HCT116 (cell line): ENCODE data around the gene SND1. TPM values are rescaled to one million over a fixed set of nuclear protein-coding genes. Genes with fewer than 3 reads are reported as not detected.

Source experiments
- ATAC-seq: fragments of 200-7000 bp; cut with Tn5 transposase; 2 replicates; pipeline ENCODE4 v1.9.1; 2020; ENCODE audit warnings: mild to moderate bottlenecking, moderate library complexity
- BruUV-seq: library from RNA; stranded (reverse); fragments of 400-500 nt; replicated peaks from 2 replicates; lab custom pipeline; 2021; lab: Mats Ljungman, UMichigan
- CTCF ChIA-PET: fragments of 300-600 bp; sonication (Branson Sonifier 250); formaldehyde crosslinking; loops from one replicate; lab custom pipeline; 2021; ENCODE audit warnings: antibody characterized with exemption; lab: Charles Lee
- POLR2A ChIA-PET: fragments of 300-600, 350-600 bp; sonication (Branson Sonifier 250); formaldehyde crosslinking; loops from one replicate; lab custom pipeline; 2021; ENCODE audit warnings: antibody characterized with exemption; lab: Charles Lee
- RAD21 ChIA-PET, 2 experiments: fragments of 300-600 bp; sonication (Branson Sonifier 250); formaldehyde crosslinking; loops; one replicate each; lab custom pipeline; 2023; ENCODE audit warnings: low total read pairs in 2 of 2; ENCODE audit not compliant: uncharacterized antibody in 2 of 2, unreplicated experiment in 2 of 2, low non-redundant PET in 1 of 2; lab: Charles Lee
- DNase-seq: peaks from one replicate; pipeline ENCODE4 v3.0.0-alpha.2; 2010; ENCODE audit warnings: low read depth, low spot score
- H2AFZ ChIP-seq: fragments of 200-600 bp; shearing (Covaris generic), sonication (generic); 2 replicates; pipeline ENCODE4 v1.6.1; 2017; ENCODE audit warnings: low read depth, mixed run types, mixed read lengths, antibody characterized with exemption, low read length; ENCODE audit not compliant: poor library complexity, severe bottlenecking
- H3K27ac ChIP-seq: 2 replicates; pipeline ENCODE4 v1.5.1; 2012; ENCODE audit warnings: low read depth, low read length
- H3K27me3 ChIP-seq: fragments of 200-600 bp; sonication (generic); 2 replicates; pipeline ENCODE4 v1.6.1; 2016; ENCODE audit warnings: mixed run types, low read length, mixed read lengths; ENCODE audit not compliant: insufficient read depth
- H3K36me3 ChIP-seq, 2 experiments: fragments of 200-500 bp in 1 of 2; fragments of 200-600 bp in 1 of 2; sonication (Bioruptor generic) in 1 of 2; sonication (generic) in 1 of 2; 2 replicates each; pipeline versions ENCODE4 v1.5.1 to v1.6.1; 2014 to 2016; ENCODE audit warnings: low read length in 2 of 2, inconsistent platforms in 1 of 2, mixed read lengths in 1 of 2, mixed run types in 1 of 2; ENCODE audit not compliant: insufficient read depth in 2 of 2, control insufficient read depth in 1 of 2
- H3K4me1 ChIP-seq, 2 experiments: fragments of 200-600 bp in 1 of 2; sonication (generic) in 1 of 2; 2 replicates each; pipeline versions ENCODE4 v1.5.1 to v1.6.1; 2012 to 2017; ENCODE audit warnings: low read length in 2 of 2, inconsistent platforms in 1 of 2, mild to moderate bottlenecking in 1 of 2, mixed read lengths in 1 of 2, mixed run types in 1 of 2, moderate library complexity in 1 of 2; ENCODE audit not compliant: insufficient read depth in 2 of 2, control insufficient read depth in 1 of 2
- H3K4me2 ChIP-seq: fragments of 200-600 bp; sonication (generic); 2 replicates; pipeline ENCODE4 v1.6.1; 2017; ENCODE audit warnings: mixed run types, low read length, mixed read lengths
- H3K4me3 ChIP-seq, 2 experiments: fragments of 200-600 bp in 1 of 2; sonication (generic) in 1 of 2; replicated peaks in 1 of 2; 2 replicates each; pipeline ENCODE4 v1.5.1; 2011 to 2016; ENCODE audit warnings: low read length in 2 of 2, control low read depth in 1 of 2, low read depth in 1 of 2, mild to moderate bottlenecking in 1 of 2, mixed read lengths in 1 of 2, mixed run types in 1 of 2
- H3K79me2 ChIP-seq: fragments of 200-600 bp; sonication (generic); 2 replicates; pipeline ENCODE4 v1.6.1; 2017; ENCODE audit warnings: mild to moderate bottlenecking, mixed run types, low read length, moderate library complexity, mixed read lengths; ENCODE audit not compliant: insufficient read depth
- H3K9ac ChIP-seq: fragments of 200-600 bp; sonication (generic); 2 replicates; pipeline ENCODE4 v1.6.1; 2016; ENCODE audit warnings: low read length, mixed read lengths
- H3K9me2 ChIP-seq: fragments of 200-600 bp; sonication (generic), shearing (Covaris generic); 2 replicates; pipeline ENCODE4 v1.6.1; 2017; ENCODE audit warnings: mixed run types, mild to moderate bottlenecking, moderate library complexity; ENCODE audit not compliant: insufficient read depth
- H3K9me3 ChIP-seq, 2 experiments: fragments of 200-500 bp in 1 of 2; fragments of 200-600 bp in 1 of 2; sonication (Bioruptor generic) in 1 of 2; sonication (generic) in 1 of 2; 2 replicates each; pipeline ENCODE4 v1.6.1; 2014 to 2017; ENCODE audit warnings: low read length in 2 of 2, mixed read lengths in 2 of 2, inconsistent platforms in 1 of 2, low read depth in 1 of 2, mild to moderate bottlenecking in 1 of 2, mixed run types in 1 of 2, moderate library complexity in 1 of 2; ENCODE audit not compliant: control insufficient read depth in 1 of 2, insufficient read depth in 1 of 2
- H4K20me1 ChIP-seq: fragments of 200-600 bp; sonication (generic), shearing (Covaris generic); 2 replicates; pipeline ENCODE4 v1.6.1; 2017; ENCODE audit warnings: mixed run types, mild to moderate bottlenecking, moderate library complexity; ENCODE audit not compliant: insufficient read depth
- CBX3 ChIP-seq: IDR thresholded peaks from 2 replicates; pipeline ENCODE4 v1.6.1; 2012; ENCODE audit warnings: low read depth
- ELF1 ChIP-seq: IDR thresholded peaks from 2 replicates; pipeline ENCODE4 v1.6.1; 2012; ENCODE audit warnings: low read depth, borderline replicate concordance
- EZH2phosphoT487 ChIP-seq: fragments of 200-600 bp; IDR thresholded peaks from 2 replicates; pipeline ENCODE4 v1.6.1; 2018; ENCODE audit warnings: antibody characterized with exemption, borderline replicate concordance
- FOSL1 ChIP-seq: IDR thresholded peaks from 2 replicates; pipeline ENCODE4 v1.6.1; 2012; ENCODE audit warnings: low read depth
- POLR2A ChIP-seq: IDR thresholded peaks from 2 replicates; pipeline ENCODE4 v1.7.0; 2011; ENCODE audit warnings: borderline replicate concordance; ENCODE audit not compliant: insufficient read depth, insufficient read length; ENCODE audit errors: extremely low read depth
- RAD21 ChIP-seq: IDR thresholded peaks from 2 replicates; pipeline ENCODE4 v1.6.1; 2012; ENCODE audit warnings: low read depth, mild to moderate bottlenecking
- SRF ChIP-seq: IDR thresholded peaks from 2 replicates; pipeline ENCODE4 v1.6.1; 2012; ENCODE audit warnings: low read depth
- intact Hi-C: fragments of 100-400 bp; cut with micrococcal nuclease; formaldehyde crosslinking; loops from 2 replicates; pipeline ENCODE4 v1.10.0; 2022
- total RNA-seq: library from RNA; stranded (reverse); gene quantifications from one replicate; pipeline ENCODE4 v1.2.1, GENCODE V29; 2021; ENCODE audit not compliant: unreplicated experiment
- TF ChIP-seq, protein P1 (sequence below): IDR thresholded peaks from 2 replicates; pipeline ENCODE4 v1.6.1; 2012
- TF ChIP-seq, protein P2 (sequence below), 3 experiments: fragments of 200-600 bp in 1 of 3; sonication (generic) in 1 of 3; IDR thresholded peaks in 2 of 3; conservative IDR thresholded peaks in 1 of 3; 2 replicates each; pipeline ENCODE4 v1.5.1; 2012 to 2017; ENCODE audit warnings: low read depth in 2 of 3, low read length in 2 of 3, antibody characterized with exemption in 1 of 3, borderline replicate concordance in 1 of 3, control low read depth in 1 of 3, mild to moderate bottlenecking in 1 of 3, mixed read lengths in 1 of 3, mixed run types in 1 of 3, moderate library complexity in 1 of 3; ENCODE audit not compliant: insufficient read depth in 1 of 3
- TF ChIP-seq, protein P3 (sequence below): IDR thresholded peaks from 2 replicates; pipeline ENCODE4 v1.6.1; 2012

Gene SND1
- total RNA-seq, 1 experiment from 2014 or later, result 169 TPM

DNA sequence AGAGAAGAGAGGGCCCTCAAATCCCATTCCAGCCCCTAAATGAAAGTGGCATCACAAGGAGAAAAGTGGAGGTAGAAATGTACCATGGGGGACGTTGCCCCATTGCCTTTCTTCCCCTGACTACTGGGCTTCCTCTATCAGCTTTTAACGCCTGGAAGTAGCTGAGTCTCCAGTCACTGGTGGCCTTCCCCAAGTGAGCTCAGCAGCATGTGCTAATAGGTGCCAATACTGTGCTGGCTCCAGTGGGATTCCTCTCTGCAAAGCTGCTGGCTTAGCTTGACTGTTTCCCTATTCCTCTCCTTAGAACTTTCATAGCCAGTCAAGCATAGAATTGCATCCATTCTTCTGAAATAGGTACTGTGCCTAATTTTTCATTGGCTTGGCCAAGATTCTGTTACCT is 346.7 kb downstream of the SND1 start:
- ChIA-PET POLR2A (no interaction called here), CTCF (no interaction called here)
- no peaks in the 10 kb centered on the region for H3K4me1 ChIP-seq
- no peaks in the 10 kb centered on the region for H4K20me1 ChIP-seq
- no peak overlapping the region for H3K4me3 ChIP-seq
- no peak overlapping the region for H3K27ac ChIP-seq
- DNase-seq, result no peak
- H3K9me3 ChIP-seq, result no peaks in the 10 kb centered on the region
- H3K79me2 ChIP-seq, result no peaks in the 10 kb centered on the region
- BruUV-seq, result no TSS peak
- H3K4me2 ChIP-seq, result no peak overlapping the region
- H2AFZ ChIP-seq, result no peak overlapping the region
- no peaks in the 10 kb centered on the region for H3K9me2 ChIP-seq
- no peak for ATAC-seq
- TF ChIP-seq, protein P1, sequence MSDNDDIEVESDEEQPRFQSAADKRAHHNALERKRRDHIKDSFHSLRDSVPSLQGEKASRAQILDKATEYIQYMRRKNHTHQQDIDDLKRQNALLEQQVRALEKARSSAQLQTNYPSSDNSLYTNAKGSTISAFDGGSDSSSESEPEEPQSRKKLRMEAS, result no peak
- TF ChIP-seq POLR2A, result no peak
- TF ChIP-seq, protein P2, sequence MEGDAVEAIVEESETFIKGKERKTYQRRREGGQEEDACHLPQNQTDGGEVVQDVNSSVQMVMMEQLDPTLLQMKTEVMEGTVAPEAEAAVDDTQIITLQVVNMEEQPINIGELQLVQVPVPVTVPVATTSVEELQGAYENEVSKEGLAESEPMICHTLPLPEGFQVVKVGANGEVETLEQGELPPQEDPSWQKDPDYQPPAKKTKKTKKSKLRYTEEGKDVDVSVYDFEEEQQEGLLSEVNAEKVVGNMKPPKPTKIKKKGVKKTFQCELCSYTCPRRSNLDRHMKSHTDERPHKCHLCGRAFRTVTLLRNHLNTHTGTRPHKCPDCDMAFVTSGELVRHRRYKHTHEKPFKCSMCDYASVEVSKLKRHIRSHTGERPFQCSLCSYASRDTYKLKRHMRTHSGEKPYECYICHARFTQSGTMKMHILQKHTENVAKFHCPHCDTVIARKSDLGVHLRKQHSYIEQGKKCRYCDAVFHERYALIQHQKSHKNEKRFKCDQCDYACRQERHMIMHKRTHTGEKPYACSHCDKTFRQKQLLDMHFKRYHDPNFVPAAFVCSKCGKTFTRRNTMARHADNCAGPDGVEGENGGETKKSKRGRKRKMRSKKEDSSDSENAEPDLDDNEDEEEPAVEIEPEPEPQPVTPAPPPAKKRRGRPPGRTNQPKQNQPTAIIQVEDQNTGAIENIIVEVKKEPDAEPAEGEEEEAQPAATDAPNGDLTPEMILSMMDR (IDR thresholded peaks at IDR 0.05 in 2 of 3, conservative IDR thresholded peaks at IDR 0.05 in 1 of 3; ENCODE audit: borderline replicate concordance in 1 of 3, insufficient read depth in 1 of 3, low read depth in 2 of 3, low read length in 2 of 3), result no peak
- TF ChIP-seq CBX3, result no peak
- TF ChIP-seq ELF1, result no peak
- no peak for TF ChIP-seq SRF
- TF ChIP-seq RAD21, result no peak
- TF ChIP-seq, protein P3, sequence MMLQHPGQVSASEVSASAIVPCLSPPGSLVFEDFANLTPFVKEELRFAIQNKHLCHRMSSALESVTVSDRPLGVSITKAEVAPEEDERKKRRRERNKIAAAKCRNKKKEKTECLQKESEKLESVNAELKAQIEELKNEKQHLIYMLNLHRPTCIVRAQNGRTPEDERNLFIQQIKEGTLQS, result no peak
- TF ChIP-seq EZH2phosphoT487, result no peak
- no peak for TF ChIP-seq FOSL1
- TF ChIP-seq, all 23 proteins: peak for 0
- Histone ChIP-seq H3K9ac (no peak overlapping the region), H3K27me3 (no peaks in the 10 kb centered on the region), H3K36me3 (peaks cover 0 to 2% of the 10 kb centered on the region in 2 experiments; a peak in 1 of 4 replicates)
- RAD21 ChIA-PET, result no interaction called here
- intact Hi-C loops, result no loop called here
